GM12872 (cell line): ENCODE data around the gene APOA4.

ENCODE experiments used
- TF ChIP-seq, protein P1 (sequence below): IDR thresholded peaks from 3 replicates; pipeline ENCODE4 v1.5.1; 2011; ENCODE audit warnings: low read depth, mild to moderate bottlenecking, low read length, moderate library complexity; ENCODE audit not compliant: insufficient read depth

Gene APOA4

DNA sequence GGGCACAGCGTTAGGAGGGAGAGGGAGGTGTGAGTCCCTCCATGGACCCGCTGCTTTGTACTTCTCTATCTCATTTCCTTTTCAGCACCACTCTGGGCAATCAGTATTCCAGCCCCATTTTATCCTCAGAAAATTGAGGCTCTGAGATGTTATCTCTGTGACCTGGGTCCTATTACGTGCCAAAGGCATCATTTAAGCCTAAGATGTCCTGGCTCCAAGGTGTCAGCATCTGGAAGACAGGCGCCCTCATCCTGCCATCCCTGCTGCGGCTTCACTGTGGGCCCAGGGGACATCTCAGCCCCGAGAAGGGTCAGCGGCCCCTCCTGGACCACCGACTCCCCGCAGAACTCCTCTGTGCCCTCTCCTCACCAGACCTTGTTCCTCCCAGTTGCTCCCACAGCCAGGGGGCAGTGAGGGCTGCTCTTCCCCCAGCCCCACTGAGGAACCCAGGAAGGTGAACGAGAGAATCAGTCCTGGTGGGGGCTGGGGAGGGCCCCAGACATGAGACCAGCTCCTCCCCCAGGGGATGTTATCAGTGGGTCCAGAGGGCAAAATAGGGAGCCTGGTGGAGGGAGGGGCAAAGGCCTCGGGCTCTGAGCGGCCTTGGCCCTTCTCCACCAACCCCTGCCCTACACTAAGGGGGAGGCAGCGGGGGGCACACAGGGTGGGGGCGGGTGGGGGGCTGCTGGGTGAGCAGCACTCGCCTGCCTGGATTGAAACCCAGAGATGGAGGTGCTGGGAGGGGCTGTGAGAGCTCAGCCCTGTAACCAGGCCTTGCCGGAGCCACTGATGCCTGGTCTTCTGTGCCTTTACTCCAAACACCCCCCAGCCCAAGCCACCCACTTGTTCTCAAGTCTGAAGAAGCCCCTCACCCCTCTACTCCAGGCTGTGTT is 5.8 kb upstream of the APOA4 start:
- TF ChIP-seq, protein P1, sequence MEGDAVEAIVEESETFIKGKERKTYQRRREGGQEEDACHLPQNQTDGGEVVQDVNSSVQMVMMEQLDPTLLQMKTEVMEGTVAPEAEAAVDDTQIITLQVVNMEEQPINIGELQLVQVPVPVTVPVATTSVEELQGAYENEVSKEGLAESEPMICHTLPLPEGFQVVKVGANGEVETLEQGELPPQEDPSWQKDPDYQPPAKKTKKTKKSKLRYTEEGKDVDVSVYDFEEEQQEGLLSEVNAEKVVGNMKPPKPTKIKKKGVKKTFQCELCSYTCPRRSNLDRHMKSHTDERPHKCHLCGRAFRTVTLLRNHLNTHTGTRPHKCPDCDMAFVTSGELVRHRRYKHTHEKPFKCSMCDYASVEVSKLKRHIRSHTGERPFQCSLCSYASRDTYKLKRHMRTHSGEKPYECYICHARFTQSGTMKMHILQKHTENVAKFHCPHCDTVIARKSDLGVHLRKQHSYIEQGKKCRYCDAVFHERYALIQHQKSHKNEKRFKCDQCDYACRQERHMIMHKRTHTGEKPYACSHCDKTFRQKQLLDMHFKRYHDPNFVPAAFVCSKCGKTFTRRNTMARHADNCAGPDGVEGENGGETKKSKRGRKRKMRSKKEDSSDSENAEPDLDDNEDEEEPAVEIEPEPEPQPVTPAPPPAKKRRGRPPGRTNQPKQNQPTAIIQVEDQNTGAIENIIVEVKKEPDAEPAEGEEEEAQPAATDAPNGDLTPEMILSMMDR = no peak

DNA sequence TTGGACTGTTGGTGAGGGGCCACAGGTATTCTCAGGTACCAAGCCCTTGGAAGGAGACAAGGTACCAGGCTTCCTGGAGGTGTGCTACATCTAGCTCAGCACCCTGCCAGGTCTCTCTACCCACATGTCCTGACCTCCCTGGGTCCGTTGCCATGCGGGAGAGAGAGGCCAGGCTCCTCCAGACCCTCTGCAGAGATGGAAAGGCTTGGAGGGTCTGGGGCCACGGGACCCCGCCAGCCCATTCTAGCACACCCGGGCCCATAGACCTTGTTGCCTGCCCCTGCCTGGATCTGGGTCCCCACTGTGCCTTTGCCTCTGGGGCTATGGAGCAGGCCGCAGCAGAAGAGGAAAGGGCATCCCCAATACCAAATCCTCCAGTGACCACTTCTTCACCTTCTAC is 4.4 kb upstream of the APOA4 start:
- TF ChIP-seq, protein P1 = no peak

DNA sequence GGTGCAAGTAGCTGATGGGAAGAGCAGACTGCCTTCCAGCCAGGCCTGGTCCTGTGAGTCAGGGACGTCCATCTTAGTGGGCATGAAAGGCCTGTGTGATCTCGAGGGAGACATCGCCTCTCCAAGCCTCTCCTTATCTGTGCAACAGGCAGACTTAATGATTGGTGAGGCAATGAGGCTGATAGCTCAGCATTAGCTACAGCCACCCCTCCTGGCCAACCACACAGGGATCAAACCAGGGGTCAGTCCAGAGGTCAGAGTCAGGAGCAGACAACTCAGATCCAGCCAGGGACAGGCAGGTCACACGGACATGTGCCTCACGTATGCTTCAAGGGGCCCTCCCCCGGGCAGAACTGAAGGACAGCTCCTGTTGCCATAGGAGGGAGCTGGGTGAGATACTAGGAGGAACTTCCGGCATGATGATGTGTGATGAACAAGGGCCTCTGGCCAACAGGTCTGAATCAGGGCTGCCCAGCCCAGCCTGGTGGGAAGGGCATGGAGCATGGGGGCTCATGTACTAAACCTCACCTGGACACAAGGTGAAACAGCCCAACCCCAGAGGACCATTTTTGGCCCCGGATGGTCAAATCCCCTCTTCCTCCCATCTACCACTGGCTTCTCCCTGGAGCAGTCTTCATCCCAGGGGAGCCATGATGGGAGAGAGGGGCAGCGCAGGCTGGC is 3.8 kb upstream of the APOA4 start:
- TF ChIP-seq, protein P1 = no peak

DNA sequence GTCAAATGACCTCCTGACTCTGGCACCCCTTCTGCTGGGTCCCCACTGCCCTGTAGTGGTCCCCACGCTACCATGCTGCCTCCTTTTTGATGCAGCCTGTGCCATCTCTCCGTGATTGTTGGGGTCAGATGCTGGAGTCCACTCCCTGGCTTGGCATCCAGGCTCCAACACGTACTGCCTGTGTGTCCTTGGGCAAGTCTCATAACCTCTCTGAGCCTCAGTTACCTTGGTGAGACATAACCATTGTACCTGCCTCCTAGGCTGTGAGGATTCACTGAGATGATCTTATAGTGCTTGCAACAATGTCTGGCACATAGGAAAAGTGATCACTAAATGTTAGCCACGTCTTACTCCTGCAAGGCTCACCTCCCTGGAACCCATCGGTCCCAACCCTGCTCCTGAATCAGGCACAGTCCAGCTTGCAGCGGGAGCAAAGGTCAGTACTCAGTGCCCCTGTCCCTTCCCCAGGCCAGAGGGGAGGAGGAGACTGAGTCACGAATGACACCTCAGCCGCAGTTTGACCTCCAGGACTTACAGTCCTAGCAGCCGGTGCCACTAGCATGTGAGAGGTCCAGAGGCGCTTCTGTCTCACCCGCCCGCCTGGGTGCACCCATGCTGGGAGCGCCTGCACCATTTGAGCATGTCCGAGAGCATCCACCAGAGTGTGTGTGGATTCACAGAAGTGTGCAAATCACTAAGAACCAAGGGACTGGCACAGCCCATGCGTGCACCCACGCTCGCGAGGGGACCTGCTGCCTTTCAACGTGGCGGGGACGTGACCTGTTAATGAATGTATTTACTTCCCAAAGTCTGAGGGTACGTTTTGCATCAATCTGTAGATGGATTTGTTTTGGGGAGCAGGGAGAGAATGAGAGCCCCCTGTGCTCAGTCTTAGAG is 3.0 kb upstream of the APOA4 start:
- TF ChIP-seq, protein P1 = no peak

DNA sequence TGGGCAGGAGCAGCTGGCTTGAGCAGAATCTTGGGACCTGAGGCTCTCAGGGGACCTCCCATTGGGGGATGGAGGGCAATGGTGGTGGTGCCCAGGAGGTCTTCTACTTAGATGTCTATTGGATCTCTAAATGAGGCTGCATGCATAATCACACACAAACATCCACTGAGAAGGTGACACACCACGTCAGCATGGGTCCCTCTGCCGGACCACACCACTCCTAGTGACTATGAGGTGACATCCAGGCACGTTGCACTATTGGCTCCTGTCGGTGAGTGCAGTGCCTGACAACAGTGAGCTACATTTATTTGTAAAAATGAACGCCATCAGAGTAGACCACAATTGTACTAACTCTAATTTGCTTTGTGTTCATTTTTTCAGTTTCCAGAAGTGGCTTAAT is 2.3 kb upstream of the APOA4 start:
- TF ChIP-seq, protein P1 = no peak

DNA sequence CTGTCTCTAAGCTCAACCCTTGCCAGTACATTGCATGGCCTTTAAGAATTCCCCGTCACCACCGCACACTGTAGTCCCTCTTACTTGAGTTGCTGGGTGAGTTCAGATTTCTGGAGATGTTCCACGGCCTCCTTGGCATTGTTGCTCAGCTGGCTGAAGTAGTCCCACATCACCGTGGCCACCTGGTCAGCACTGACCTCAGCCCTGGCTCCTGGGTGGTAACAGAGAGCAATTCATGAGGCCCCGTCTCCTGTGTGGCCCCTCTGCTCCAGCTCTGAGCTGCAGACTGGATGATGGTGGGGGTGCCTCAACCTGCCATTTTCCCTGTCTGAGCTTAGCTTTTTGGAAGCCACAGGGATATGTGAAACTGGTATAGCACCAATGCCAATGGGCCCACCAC is 529 bp downstream of the APOA4 start:
- TF ChIP-seq, protein P1 = no peak
